ENCODE results near the gene BSND.
"Not testable (repeated sequence)": the region's sequence is repeated elsewhere in the genome, so short reads cannot be mapped to it uniquely, and the experiment has no call there.

BSND gene

GRCh38 chr1:55024163-55024562 is 25.4 kb downstream of the BSND start:
- not testable (repeated sequence) for DNase-seq

GRCh38 chr1:55026682-55027081 is 27.9 kb downstream of the BSND start:
- not testable (repeated sequence) for DNase-seq

GRCh38 chr1:55031098-55031497 is 32.4 kb downstream of the BSND start:
- DNase-seq: not testable (repeated sequence)

GRCh38 chr1:55033265-55033614 is 34.5 kb downstream of the BSND start:
- DNase-seq: no peak

GRCh38 chr1:55034476-55035133 is 35.9 kb downstream of the BSND start:
- DNase-seq: no peak

- DNase-seq: no peak
These were observed 37.2 kb downstream of the BSND start for GRCh38 chr1:55035904-55036303.

GRCh38 chr1:55037733-55038551 is 39.2 kb downstream of the BSND start:
- no peak for DNase-seq

GRCh38 chr1:55038552-55038838 is 39.8 kb downstream of the BSND start:
- DNase-seq: no peak

GRCh38 chr1:55038974-55039341 is 40.2 kb downstream of the BSND start:
- no peak for DNase-seq

- no peak for DNase-seq
These were observed 40.8 kb downstream of the BSND start, which contains the start of gene PCSK9 for GRCh38 chr1:55039342-55040082. Gene PCSK9 (plus strand): TSS chr1:55039548. CDS start chr1:55039838, 290 bp downstream.

GRCh38 chr1:55040083-55040932 is 41.6 kb downstream of the BSND start:
- no peak for DNase-seq

GRCh38 chr1:55040933-55041494 is 42.3 kb downstream of the BSND start:
- no peak for DNase-seq

GRCh38 chr1:55041613-55042012 is 42.9 kb downstream of the BSND start:
- DNase-seq: no peak

GRCh38 chr1:55043011-55043410 is 44.3 kb downstream of the BSND start:
- no peak for DNase-seq

GRCh38 chr1:55043726-55044125 is 45.0 kb downstream of the BSND start:
- no peak for DNase-seq

- DNase-seq: no peak
These were observed 46.1 kb downstream of the BSND start for GRCh38 chr1:55044617-55045397.

- no peak for DNase-seq
These were observed 46.7 kb downstream of the BSND start for GRCh38 chr1:55045430-55045829.

- DNase-seq: no peak
These were observed 48.1 kb downstream of the BSND start for GRCh38 chr1:55046871-55047270.

GRCh38 chr1:55047611-55048010 is 48.9 kb downstream of the BSND start:
- DNase-seq: no peak

- no peak for DNase-seq
These were observed 49.9 kb downstream of the BSND start for GRCh38 chr1:55048453-55049270.

Data from activated CD4-positive, alpha-beta T cell treated with anti-CD3 and anti-CD28 coated beads, Interleukin-2, amount 50 U/mL, for 1 hour (primary cell).